ENCODE measurements around the gene CDK14.

The CDK14 gene

DNA sequence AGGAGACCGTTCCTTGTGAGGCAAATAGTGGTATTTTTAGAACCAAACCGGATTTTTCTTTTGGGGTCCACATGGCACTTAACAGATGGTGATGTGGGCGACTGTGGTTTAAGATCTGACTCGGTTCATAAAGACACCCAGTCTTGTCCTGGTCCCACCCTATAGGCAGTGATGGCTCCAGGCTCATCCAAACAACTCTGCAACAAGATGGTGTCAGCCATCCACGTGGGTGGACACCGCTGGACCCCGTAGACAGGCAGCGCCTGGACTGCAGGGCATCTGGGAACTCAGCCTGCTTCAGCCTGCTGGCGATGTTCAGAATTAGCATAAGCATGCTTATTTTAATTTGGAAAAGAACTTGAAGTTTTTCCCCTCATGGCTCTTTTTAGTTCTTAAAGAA is 409.7 kb downstream of the CDK14 start:
- TF ChIP-seq, protein P1, sequence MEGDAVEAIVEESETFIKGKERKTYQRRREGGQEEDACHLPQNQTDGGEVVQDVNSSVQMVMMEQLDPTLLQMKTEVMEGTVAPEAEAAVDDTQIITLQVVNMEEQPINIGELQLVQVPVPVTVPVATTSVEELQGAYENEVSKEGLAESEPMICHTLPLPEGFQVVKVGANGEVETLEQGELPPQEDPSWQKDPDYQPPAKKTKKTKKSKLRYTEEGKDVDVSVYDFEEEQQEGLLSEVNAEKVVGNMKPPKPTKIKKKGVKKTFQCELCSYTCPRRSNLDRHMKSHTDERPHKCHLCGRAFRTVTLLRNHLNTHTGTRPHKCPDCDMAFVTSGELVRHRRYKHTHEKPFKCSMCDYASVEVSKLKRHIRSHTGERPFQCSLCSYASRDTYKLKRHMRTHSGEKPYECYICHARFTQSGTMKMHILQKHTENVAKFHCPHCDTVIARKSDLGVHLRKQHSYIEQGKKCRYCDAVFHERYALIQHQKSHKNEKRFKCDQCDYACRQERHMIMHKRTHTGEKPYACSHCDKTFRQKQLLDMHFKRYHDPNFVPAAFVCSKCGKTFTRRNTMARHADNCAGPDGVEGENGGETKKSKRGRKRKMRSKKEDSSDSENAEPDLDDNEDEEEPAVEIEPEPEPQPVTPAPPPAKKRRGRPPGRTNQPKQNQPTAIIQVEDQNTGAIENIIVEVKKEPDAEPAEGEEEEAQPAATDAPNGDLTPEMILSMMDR (IDR thresholded peaks at IDR 0.05; ENCODE audit: low read depth, low read length), result no peak
- no peak for DNase-seq (ENCODE audit: extremely low read depth, low read depth)

DNA sequence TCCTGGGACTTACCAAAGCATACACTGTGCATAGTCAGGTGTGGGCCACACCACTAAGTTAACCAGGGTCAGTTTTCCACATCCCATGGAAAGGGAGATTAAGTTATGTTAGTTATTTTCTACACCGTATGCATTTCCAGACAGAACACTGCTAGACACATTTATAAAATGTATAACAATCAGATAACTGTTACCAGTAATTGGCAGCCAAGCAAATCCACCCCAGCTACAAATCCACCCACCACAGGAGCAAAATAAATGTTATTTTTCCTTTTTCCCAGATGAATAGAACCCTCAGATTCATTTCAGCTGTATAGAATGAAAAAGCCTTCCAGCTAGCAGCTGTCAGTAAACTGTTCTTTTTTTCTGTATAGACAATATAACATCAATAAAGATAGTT is 411.2 kb downstream of the CDK14 start:
- TF ChIP-seq, protein P1 (IDR thresholded peaks at IDR 0.05; ENCODE audit: low read depth, low read length), result no peak

DNA sequence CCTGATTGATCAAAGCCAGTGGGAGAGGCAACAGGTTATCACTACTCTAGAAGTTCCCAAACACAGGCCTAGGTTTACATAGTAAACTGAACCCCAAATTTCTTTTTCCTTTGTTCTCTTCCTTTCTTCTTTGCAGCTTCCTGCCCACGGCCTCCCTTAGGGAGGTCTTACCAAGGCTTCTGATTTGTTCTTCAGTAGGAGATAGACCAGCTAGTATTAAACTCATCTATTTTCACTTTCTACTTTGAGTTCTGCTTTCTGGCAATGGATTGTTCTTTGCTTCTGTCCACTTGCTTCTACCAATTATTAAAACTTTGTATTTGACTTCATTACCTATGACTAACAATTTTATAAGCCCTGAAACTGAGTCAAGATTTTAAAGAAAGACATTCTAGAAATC is 417.0 kb downstream of the CDK14 start:
- TF ChIP-seq, protein P1 (IDR thresholded peaks at IDR 0.05; ENCODE audit: low read depth, low read length), result no peak
- DNase-seq (ENCODE audit: extremely low read depth, low read depth), result no peak

More for the DNA sequence above, 411.2 kb downstream of the CDK14 start:
- no peak for DNase-seq (ENCODE audit: extremely low read depth, low read depth)

DNA sequence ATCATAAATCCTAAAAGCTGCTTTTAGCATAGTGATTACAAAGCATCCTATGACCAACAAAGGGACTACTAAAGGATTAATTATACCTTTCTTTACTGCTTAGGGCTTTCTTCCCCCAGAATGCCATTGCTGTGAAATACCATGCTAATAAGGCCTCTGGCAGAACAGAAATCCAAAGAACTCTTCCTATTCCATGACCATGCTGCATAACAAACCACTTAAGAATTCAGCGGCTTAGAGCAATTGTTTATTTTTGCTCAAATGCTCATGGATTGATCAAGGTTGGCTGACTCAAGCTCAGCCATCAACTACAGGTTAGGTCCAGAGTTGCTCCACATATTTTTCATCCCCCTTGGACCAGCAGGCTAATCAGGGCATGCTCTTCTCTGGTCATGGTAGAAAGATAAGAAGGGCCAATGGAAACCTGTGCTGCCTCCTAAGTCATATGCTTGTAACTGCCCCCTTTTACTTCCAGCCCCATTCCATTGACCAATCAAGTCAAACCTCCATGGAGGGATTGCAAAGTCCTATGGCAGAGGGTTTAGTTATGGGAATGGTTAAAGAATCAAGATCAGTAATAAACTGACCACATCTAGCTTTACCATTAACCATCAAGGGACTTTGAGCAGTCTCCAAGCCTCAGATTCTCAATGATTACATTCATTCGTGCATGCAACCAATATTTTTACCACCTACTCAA is 423.7 kb downstream of the CDK14 start:
- TF ChIP-seq, protein P1 (IDR thresholded peaks at IDR 0.05; ENCODE audit: low read depth, low read length), result no peak
- DNase-seq (ENCODE audit: extremely low read depth, low read depth), result no peak

DNA sequence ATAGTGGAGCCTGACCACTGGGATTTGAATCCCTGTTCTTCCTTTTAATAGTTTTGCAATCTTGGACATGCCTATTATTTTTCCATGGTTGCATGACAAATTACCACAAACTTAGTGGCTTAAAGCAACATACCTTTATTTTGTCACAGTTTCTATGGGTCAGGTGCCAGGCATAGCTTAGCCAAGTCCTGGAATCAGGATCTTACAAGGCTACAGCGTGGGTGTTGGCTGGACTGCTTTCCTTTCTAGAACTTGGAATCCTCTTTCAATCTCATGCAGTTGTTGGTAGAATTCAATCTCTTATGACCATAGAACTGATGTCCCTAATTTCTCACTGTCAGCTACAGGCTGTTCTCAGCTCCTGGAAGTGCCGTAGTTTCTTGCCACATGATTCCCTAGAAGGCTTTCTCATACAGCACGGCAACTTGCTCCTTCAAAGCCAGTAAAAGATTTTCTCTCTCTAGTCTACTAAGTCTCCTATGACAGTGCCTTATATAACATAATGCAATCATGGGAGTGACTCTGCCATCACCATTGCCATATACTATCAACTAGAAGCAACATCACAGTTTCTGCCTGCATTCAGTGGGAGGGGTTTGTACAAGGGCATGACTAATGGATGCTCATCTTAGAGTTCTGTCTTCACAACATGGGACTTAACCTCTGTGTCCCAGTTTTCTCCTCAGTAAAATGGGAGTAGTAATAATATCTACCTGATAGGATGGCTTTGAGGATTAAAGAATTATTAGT is 424.7 kb downstream of the CDK14 start:
- TF ChIP-seq, protein P1 (IDR thresholded peaks at IDR 0.05; ENCODE audit: low read depth, low read length), result no peak
- DNase-seq (ENCODE audit: extremely low read depth, low read depth), result no peak

DNA sequence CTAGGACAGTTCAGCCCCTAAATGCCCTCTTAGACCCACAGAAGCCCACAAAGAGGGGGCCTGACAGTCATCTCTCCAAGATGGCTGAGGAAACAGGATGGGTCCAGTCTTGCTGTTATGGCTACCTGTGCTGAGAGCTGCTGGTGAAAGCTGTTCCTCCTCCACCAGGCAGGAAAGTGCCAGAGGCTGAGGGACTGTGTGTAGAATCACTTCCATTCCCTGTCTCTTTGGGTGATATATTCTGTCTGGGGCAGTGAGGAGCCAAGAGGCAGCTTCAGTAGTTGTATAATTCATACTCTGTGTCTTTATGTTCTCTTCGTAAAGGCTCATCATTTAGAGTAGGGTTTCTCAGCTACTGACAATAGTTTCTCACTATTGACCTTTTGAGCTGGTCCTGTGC is 425.8 kb downstream of the CDK14 start:
- no peak for DNase-seq (ENCODE audit: extremely low read depth, low read depth)
- TF ChIP-seq, protein P1 (IDR thresholded peaks at IDR 0.05; ENCODE audit: low read depth, low read length), result no peak

DNA sequence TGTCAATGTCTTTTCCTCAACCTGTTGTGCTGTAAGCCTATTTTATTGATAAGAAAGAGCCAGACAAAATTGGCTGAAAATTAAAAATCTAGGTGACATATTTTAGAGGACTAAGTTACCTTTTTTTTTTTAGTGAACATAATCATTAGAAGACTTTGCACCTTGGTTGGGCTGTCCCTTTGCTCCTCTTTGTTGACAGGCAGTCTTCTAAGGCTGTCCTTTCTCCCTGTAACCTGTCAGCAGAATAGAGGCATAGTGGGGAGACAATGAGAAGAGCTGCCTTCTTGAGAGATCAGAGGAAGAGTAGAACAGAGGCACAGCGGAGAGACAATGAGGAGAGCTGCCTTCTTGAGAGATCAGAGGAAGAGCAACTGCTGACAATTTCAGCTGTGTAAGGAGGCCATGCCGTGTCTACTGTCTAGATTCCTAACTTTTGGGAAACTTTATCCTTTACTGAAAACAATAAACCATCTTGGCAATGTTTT is 429.8 kb downstream of the CDK14 start:
- TF ChIP-seq, protein P1 (IDR thresholded peaks at IDR 0.05; ENCODE audit: low read depth, low read length), result no peak
- no peak for DNase-seq (ENCODE audit: extremely low read depth, low read depth)

Data from AG09319 (cell line).